ENCODE data around the gene TTC22.
"Not testable (repeated sequence)": the region's sequence is repeated elsewhere in the genome, so short reads cannot be mapped to it uniquely, and the experiment has no call there.

GRCh38 chr1:54775828-54776721, 25.0 kb downstream of the TTC22 start:
- not testable (repeated sequence) for TF ChIP-seq CTCF (conservative IDR thresholded peaks at IDR 0.05; ENCODE audit: low read depth, low read length); RAD21 (IDR thresholded peaks at IDR 0.05; ENCODE audit: low read length); POLR2A (IDR thresholded peaks at IDR 0.05; ENCODE audit: low read depth, low read length); BHLHE40 (IDR thresholded peaks at IDR 0.05; ENCODE audit: low read depth, low read length); CEBPB (IDR thresholded peaks at IDR 0.05; ENCODE audit: low read depth, low read length); RCOR1 (IDR thresholded peaks at IDR 0.05; ENCODE audit: insufficient replicate concordance, low read length); SMC3 (IDR thresholded peaks at IDR 0.05; ENCODE audit: low read depth, low read length); RFX5 (IDR thresholded peaks at IDR 0.05; ENCODE audit: low read depth, low read length); CHD1 (IDR thresholded peaks at IDR 0.05; ENCODE audit: low read depth, low read length); FOS (IDR thresholded peaks at IDR 0.05; ENCODE audit: low read depth, low read length); MAZ (IDR thresholded peaks at IDR 0.05; ENCODE audit: borderline replicate concordance, low read depth, low read length); MXI1 (IDR thresholded peaks at IDR 0.05; ENCODE audit: borderline replicate concordance, low read depth, low read length); MAFK (IDR thresholded peaks at IDR 0.05; ENCODE audit: low read depth, low read length)
- TF ChIP-seq, protein P1, sequence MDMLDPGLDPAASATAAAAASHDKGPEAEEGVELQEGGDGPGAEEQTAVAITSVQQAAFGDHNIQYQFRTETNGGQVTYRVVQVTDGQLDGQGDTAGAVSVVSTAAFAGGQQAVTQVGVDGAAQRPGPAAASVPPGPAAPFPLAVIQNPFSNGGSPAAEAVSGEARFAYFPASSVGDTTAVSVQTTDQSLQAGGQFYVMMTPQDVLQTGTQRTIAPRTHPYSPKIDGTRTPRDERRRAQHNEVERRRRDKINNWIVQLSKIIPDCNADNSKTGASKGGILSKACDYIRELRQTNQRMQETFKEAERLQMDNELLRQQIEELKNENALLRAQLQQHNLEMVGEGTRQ (IDR thresholded peaks at IDR 0.05; ENCODE audit: low read depth, low read length) = not testable (repeated sequence)

Measured in IMR-90 (cell line).